HG03060 (cell line): ENCODE measurements around the gene MISP3.
A peak's percentile ranks its signal among the peaks of the same experiment; 100 is the strongest.

Experiments
- ATAC-seq: cut with Tn5 transposase; IDR thresholded peaks from one replicate; pipeline ENCODE4 v1.9.1; 2021; ENCODE audit warnings: low read depth, moderate number of reproducible peaks; ENCODE audit not compliant: unreplicated experiment

MISP3 gene

DNA sequence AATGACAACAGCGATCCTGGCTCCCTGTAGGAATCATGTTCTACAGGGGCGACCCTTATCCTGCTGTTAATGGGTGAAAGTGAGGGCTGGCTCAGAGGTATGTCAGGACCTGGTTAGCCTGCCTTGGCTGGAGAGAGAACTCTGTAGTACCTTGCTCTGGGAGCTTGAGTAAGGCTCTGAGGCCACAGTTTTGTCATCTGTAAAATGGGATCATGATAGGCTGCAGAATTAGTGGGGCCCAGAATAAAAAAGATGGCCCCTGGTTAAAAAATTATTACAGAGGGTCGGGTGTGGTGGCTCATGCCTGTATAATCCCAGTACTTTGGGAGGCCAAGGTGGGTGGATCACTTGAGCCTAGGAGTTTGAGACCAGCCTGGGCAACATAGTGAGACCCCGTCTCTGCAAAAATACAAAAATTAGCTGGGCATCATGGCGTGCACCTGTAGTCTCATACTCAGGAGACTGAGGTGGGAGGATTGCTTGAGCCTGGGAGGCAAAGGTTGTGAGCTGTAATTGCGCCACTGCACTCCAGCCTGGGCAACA lies 28.5 kb downstream of the MISP3 start:
- ATAC-seq = no peak

DNA sequence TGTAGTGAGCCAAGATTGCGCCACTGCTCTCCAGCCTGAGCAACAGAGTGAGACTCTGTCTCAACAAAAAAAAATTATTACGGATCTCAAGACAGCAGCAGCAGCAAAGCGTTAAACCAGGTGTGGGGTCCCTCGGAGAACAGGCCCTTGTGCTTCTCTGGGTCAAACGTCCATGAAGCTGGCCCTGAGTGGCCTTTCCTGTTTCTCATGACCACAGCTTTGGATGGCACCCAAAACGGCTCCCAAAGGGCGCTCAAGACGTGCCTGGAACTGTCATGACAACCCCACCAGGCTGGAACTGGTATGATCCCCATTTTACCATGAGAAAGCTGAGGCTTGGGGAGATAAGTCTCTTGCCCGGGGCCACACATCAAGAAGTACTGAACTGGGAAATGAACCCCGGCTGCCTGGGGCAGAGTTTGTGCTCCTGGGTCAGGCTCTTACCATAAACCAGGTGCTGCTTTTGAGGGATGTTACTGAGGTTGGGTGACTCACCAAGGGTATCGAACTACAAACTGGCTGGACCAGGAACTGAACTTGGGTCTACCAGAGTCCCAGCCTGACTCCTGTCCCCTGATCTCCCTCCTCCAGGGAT lies 29.6 kb downstream of the MISP3 start:
- ATAC-seq = no peak

DNA sequence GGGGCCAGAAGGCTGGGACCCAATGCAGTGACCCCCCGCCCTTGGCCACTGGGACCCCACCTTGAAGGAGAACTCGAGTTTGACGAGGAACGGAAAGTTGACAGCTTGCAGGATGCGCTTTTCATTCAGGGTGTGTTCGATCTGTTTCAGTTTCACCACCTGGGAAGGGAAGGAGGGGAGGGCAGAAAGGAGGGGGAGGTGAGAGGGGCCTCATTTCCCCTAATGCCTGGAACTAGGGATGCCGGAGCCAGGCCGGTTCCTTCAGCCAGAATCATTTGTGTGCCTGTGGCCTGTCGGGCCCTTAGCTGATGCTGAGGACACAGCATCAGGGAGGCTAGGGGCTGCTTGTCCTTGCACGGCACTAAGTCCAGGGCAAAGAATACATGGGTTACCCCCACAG lies 30.2 kb downstream of the MISP3 start:
- no peak for ATAC-seq

GRCh38 chr19:14103310-14103709 lies 30.7 kb downstream of the MISP3 start:
- ATAC-seq = no peak

DNA sequence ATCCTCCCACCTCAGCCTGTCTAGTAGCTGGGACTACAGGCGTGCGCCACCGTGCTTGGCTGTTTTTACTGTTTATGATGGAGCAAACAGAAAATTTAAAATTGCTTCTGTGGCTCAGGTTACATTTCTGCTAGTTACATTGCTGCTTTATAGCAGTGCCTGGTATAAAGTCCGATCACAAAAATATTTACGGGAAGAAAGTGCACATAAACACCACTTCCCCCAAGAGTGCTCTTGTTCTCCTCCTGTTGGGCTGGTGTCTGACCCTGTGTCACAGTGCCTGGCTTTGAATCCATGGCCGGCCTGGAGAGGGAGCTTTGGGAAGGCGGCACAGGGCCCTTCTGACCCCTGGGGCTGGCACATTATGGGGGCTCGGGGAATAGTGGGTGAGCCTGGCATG lies 33.1 kb downstream of the MISP3 start:
- no peak for ATAC-seq

GRCh38 chr19:14106840-14107239 lies 34.3 kb downstream of the MISP3 start:
- ATAC-seq = no peak

- no peak for ATAC-seq
These were observed 35.2 kb downstream of the MISP3 start for GRCh38 chr19:14107581-14108461.

- ATAC-seq = no peak
These were observed 38.1 kb downstream of the MISP3 start for GRCh38 chr19:14110650-14111049.

DNA sequence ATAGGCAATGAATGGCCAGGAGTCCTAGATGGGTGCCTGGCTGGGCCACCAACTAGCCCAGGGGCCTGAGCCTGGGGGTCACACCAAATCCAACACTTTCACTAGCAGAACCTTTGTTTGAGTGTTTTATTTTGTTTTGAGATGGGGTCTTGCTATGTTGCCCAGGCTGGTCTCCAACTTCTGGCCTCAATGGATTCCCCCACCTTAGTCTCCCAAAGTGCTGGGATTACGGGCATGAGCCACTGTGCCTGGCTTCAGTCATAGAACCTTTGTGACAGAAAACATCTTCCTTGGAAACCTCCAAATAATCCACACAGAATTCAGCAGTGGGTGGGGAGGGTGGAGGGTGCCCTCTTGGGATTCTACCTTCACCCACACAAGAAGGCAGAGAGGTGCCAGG lies 38.9 kb downstream of the MISP3 start:
- ATAC-seq = no peak

GRCh38 chr19:14112051-14112808 lies 39.6 kb downstream of the MISP3 start:
- no peak for ATAC-seq

DNA sequence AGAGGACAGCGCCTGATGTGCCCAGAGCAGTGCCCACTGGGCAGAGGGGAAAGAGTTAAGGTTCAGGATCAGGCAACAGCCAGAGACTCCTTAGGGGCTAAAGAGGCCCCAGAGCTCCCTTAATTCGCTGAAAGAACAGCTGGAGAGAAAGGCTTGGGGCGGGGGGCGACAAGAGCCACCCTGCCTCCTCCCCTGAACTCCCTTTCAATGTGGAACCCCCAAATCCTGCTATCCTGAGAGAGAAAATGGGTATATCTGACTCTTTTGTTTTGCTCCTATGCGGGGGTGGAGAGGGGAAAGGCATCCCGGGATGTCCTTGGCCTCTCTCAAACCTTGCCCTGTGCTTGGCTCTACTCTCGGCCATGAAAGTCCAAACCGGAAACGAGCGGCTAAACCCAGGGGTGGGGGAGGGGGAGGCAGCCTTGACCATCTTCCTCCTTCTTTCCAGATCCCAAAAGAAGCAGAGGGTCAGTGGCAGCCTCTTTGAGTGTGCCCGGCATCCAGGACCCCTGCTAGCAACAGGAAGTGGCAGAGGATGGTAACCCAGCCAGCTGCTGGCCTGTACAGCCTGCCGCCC lies 40.3 kb downstream of the MISP3 start:
- ATAC-seq = no peak

GRCh38 chr19:14113762-14114414 lies 41.3 kb downstream of the MISP3 start:
- no peak for ATAC-seq

- no peak for ATAC-seq
These were observed 41.9 kb downstream of the MISP3 start for GRCh38 chr19:14114439-14114838.

DNA sequence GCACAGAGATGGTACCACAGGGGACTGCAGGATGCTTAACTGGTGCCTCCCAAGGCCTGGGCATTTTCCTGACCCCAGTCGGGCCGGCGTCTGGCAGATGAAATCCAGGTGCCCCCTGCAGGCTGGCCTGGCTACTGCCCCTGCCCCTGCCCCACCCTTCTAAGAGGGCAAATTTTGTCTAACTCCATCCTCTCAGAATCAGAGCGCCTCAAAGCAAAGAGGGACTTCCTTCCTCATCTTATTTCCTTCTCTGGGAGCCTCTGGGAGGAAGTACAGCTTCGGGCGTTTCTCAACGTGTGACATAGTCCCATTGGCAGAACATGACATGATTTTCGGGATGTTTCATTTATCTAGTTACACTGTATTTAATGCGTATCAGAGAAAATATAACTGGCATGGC lies 42.3 kb downstream of the MISP3 start:
- ATAC-seq = no peak

DNA sequence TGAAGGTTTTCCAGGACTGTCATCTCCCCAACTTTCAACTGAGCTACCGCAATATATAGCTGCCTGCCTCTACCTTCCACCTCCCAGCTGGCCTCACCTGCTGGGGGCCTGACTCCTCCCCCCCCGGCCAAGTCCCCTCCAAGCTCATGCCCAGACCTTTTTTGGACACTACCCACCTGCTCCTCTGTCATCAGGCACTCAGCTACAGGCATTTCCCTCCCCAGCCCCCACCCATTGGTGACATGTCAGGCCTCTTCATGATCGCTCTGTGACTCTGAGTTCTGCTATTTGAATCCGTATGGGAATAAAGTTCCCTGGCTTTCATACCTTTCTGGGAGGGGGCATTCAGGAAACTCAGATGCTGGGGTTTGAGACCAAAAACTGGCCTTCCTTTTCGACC lies 43.2 kb downstream of the MISP3 start:
- ATAC-seq = no peak

DNA sequence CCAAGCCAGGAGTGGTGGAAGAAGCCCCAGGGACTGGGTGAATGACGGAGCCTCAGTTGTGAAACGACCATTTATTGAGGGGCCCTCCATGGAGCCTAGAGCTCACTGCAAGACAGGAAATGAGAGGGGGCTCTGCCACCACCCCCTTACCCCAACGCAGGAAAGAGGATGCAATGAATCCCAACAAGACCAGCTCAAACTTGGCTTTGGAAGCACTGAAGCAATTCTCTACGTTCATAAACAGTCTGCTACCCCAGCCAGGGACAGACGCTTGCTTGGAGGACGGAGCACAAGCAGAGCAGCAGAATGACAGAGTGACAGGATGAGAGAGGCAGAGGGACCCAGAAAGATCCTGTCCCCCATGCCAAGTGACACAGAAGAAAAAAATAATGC lies 43.9 kb downstream of the MISP3 start:
- no peak for ATAC-seq

DNA sequence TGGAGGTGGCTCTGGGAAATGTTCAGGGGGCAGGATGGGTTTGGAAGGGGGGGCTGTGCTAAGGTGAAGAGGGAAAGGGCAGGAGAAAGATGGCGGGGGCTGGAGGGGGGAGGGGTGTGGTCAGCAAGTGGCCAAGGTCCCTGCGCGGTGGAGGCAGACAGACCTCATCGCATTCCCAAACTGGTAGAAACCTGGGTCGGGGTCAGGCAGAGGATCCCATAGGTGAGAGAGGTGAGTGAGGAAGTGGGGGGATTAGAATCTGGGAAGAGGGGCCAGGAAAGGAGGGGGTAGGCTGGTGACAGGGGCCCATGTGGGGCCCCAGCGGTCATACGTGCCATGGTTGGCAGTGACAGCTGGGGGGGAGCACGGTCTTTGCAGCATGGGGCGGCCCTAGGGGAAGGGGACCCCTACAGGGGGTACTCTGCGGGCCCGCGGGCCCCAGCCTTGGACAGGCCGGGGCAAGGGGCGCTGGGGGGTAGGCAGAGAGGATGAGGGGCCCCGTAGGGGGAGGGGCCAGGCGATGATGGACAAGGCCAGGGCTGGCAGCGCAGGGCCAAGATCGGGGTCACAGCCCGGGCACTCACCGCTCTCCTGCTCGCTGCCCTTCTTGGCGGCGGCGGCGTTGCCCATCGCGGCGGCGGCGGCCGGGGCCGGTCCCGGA lies 44.5 kb downstream of the MISP3 start:
- ATAC-seq = no peak

DNA sequence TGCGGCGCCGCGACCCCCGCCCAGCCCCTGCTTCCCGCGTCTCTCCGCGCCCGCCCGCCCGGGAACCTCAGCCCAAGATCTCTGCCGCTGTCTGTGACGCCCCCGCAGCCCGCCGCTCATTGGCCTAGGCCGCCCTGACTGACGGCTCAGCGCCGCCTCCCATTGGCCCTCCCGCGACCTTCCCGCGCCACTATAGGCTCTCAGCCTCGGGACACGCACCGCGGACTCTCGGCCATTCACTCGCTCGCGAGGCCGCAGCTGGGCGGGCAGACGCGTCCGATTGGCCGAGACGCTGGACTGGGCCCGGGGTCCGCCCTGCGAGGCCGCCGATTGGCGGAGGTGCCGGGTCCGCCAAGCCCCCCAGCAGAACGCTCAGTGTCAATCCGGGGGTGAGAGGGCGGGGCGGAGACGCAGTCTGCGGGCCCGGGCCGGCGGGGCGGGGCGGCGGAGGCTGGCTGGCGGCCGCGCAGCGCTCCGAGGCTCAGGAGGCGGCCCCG lies 45.1 kb downstream of the MISP3 start, which contains the start of gene PRKACA:
Gene PRKACA, minus strand, starts transcription at position 95 of the 497 bp plus-strand sequence. CDS start 215 bp downstream, outside the sequence.
- ATAC-seq = peak; percentile 74
